SK-N-SH treated with all-trans-retinoic acid at 6 μM for 48 hours (cell line): ENCODE results near the gene NKAIN4.

Source experiments
- ARNTL ChIP-seq: fragments of 450-650 bp; formaldehyde crosslinking; IDR thresholded peaks from 2 replicates; pipeline ENCODE4 v1.5.0; 2020; ENCODE audit warnings: low read depth, mild to moderate bottlenecking, moderate library complexity, borderline replicate concordance
- CSDC2 ChIP-seq: fragments of 250-450 bp; sonication (Bioruptor Pico); IDR thresholded peaks from 2 replicates; pipeline ENCODE4 v1.5.0; 2020; ENCODE audit warnings: mild to moderate bottlenecking, moderate library complexity
- PATZ1 ChIP-seq: fragments of 250-450 bp; sonication (Bioruptor Pico); IDR thresholded peaks from 2 replicates; pipeline ENCODE4 v1.8.0; 2020; ENCODE audit warnings: mild to moderate bottlenecking, moderate library complexity, borderline replicate concordance
- PPARA ChIP-seq: fragments of 250-450 bp; sonication (Bioruptor Pico); IDR thresholded peaks from 2 replicates; pipeline ENCODE4 v1.5.0; 2020; ENCODE audit warnings: mild to moderate bottlenecking, borderline replicate concordance
- RARB ChIP-seq: fragments of 250-450 bp; sonication (Bioruptor Pico); IDR thresholded peaks from 2 replicates; pipeline ENCODE4 v1.8.0; 2021; ENCODE audit warnings: mild to moderate bottlenecking, moderate library complexity
- ZFP3 ChIP-seq: fragments of 250-450 bp; sonication (Bioruptor Pico); IDR thresholded peaks from 2 replicates; pipeline ENCODE4 v1.5.0; 2020; ENCODE audit warnings: mild to moderate bottlenecking, moderate library complexity
- TF ChIP-seq, protein P1 (sequence below): fragments of 250-450 bp; sonication (Bioruptor Pico); IDR thresholded peaks from 2 replicates; pipeline ENCODE4 v1.5.1; 2020; ENCODE audit warnings: low read depth, mild to moderate bottlenecking, moderate library complexity

- TF ChIP-seq RARB (CRISPR knock-in tag) (no peak), ZFP3 (no peak), ARNTL (CRISPR knock-in tag) (no peak), PATZ1 (CRISPR knock-in tag) (no peak), CSDC2 (CRISPR knock-in tag) (no peak), PPARA (CRISPR knock-in tag) (no peak)
- TF ChIP-seq, protein P1, sequence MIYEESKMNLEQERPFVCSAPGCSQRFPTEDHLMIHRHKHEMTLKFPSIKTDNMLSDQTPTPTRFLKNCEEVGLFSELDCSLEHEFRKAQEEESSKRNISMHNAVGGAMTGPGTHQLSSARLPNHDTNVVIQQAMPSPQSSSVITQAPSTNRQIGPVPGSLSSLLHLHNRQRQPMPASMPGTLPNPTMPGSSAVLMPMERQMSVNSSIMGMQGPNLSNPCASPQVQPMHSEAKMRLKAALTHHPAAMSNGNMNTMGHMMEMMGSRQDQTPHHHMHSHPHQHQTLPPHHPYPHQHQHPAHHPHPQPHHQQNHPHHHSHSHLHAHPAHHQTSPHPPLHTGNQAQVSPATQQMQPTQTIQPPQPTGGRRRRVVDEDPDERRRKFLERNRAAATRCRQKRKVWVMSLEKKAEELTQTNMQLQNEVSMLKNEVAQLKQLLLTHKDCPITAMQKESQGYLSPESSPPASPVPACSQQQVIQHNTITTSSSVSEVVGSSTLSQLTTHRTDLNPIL, result no peak
Observed at GRCh38 chr20:63220696-63221399, 33.4 kb downstream of the NKAIN4 start.
